Hippocampal formation (tissue), 2 donors: Measurements from ENCODE around the gene VAMP5.

ENCODE experiments used
- DNase-seq, 2 donors: peaks; one replicate each; lab custom pipeline; 2025; lab: John Stamatoyannopoulos, UW

VAMP5 gene

DNA sequence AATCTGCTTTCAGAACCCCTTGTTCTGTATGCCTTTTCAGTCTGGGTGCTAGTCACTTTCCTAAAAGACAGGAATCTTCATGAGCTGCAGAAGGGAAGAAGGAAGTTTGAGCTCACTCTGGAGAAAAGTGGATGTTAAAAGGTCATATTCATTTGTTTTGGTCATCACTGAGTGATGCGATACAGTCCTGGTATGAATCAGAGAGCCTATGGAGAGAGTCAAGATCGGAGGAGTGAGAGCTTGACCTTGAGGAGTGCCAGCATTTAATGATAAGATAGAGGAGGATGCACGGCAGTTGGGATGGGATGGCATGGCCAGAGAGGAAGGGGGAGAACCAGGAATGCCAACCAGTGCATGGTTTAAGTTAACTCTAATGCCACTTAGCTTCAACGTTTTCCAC, 51.4 kb downstream of the VAMP5 start:
- no peak for DNase-seq

DNA sequence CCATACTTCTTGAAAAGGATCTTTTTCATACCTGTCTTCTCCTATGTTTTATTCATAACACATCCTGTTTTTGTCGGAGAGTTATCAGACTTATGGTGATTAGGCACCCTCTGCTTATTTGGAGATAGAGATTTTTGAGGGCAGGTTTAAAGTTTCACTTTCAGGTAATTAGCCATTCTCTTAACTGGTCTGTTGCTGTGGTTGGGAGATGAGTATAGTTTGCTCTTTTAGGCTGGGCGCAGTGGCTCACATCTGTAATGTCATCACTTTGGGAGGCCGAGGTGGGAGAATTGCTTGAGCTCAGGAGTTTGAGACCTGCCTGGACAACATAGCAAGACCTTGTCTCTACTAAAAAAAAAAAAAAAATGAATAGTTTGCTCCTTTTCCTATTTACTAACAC, 58.5 kb downstream of the VAMP5 start:
- DNase-seq = no peak
